NCI-H524 (cell line): Measurements from ENCODE around the gene MYH9.

Experiments used
- DNase-seq, 2 experiments: peaks; one replicate each; lab custom pipeline; 2025; lab: John Stamatoyannopoulos, UW

Gene MYH9

GRCh38 chr22:36245805-36246356 lies 141.9 kb downstream of the MYH9 start:
- no peak for DNase-seq

GRCh38 chr22:36244522-36245391 lies 143.0 kb downstream of the MYH9 start:
- DNase-seq: peak; percentile 65 to 93

- DNase-seq: no peak
These were observed 143.8 kb downstream of the MYH9 start for GRCh38 chr22:36243986-36244385.

GRCh38 chr22:36239401-36240171 lies 148.2 kb downstream of the MYH9 start, which contains the start of gene APOL2:
APOL2 (minus strand) TSS chr22:36239527; CDS start chr22:36233162, 6,365 bp downstream.
- peak; percentile 64 to 87 for DNase-seq

- DNase-seq: no peak
These were observed 148.7 kb downstream of the MYH9 start for GRCh38 chr22:36239150-36239400.

GRCh38 chr22:36238373-36239149 lies 149.2 kb downstream of the MYH9 start:
- DNase-seq: peak in 1 of 2 experiments; percentile 2

- no peak for DNase-seq
These were observed 150.1 kb downstream of the MYH9 start for GRCh38 chr22:36237462-36238372.

GRCh38 chr22:36236388-36237319 lies 151.1 kb downstream of the MYH9 start:
- no peak for DNase-seq

- no peak for DNase-seq
These were observed 152.2 kb downstream of the MYH9 start for GRCh38 chr22:36235585-36235984.

- DNase-seq: no peak
These were observed 152.8 kb downstream of the MYH9 start for GRCh38 chr22:36234919-36235318.

GRCh38 chr22:36234213-36234612 lies 153.6 kb downstream of the MYH9 start:
- no peak for DNase-seq

GRCh38 chr22:36233796-36234195 lies 154.0 kb downstream of the MYH9 start:
- no peak for DNase-seq

- no peak for DNase-seq
These were observed 154.9 kb downstream of the MYH9 start for GRCh38 chr22:36232715-36233401.
